Measurements from ENCODE around the gene POLR2L. TPM values are rescaled to one million over a fixed set of nuclear protein-coding genes. Genes with fewer than 3 reads are reported as not detected.

POLR2L gene
- total RNA-seq, 4 donors from 2014 or later = 71.4 to 189 (median 92.3) TPM

GRCh38 chr11:875769-876301 is 33.5 kb upstream of the POLR2L start:
- Histone ChIP-seq H3K4me1 (no peaks in the 10 kb centered on the region), H3K27ac (replicated peaks in 1 of 4) (no peak overlapping the region), H3K27me3 (no peaks in the 10 kb centered on the region), H3K36me3 (peaks cover 0 to 42% (median 28%) of the 10 kb centered on the region in 4 donors), H3K9me3 (no peaks in the 10 kb centered on the region), H3K4me3 (no peak overlapping the region)
- WGBS = 91% methylated on average over 21 of the region's 21 CpGs
- intact Hi-C loops (cut with DNase I) = no loop called here
- no peak for TF ChIP-seq EP300 (IDR thresholded peaks at IDR 0.05)
- TF ChIP-seq POLR2A (IDR thresholded peaks at IDR 0.05; ENCODE audit: low read depth) = no peak
- no peak for TF ChIP-seq POLR2AphosphoS5 (IDR thresholded peaks at IDR 0.05)
- no peak for TF ChIP-seq CTCF (IDR thresholded peaks at IDR 0.05)
- no peak for DNase-seq (ENCODE audit: extremely low spot score)

DNA sequence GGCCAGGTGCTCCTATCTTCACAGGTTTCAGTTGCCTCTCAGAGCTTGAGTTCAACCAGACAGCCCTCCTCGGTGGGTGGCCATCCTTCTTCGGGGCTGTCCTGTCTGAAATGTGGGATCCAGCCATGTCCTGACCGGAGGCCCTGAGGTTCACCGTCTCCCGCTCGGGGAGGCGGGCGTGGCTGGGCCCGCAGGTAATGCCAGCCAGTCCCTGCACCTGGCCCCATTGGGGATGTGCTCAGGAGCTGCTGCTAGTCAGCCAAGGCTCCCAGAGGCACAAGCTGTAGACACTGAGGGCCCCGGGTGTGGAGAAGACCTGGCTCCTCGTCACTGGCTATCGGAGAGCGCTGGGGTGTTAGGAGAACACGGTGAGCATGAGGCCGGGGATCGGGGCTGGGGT is 32.9 kb upstream of the POLR2L start:
- no peaks in the 10 kb centered on the region for H3K9me3 ChIP-seq
- peaks cover 0 to 37% (median 23%) of the 10 kb centered on the region in 4 donors for H3K36me3 ChIP-seq
- H3K27me3 ChIP-seq = no peaks in the 10 kb centered on the region
- WGBS = 96% methylated on average over 11 of the region's 16 CpGs
- no peaks in the 10 kb centered on the region for H3K4me1 ChIP-seq
- DNase-seq (ENCODE audit: extremely low spot score) = no peak
- intact Hi-C loops (cut with DNase I) = no loop called here
- no peak overlapping the region for H3K27ac ChIP-seq (replicated peaks in 1 of 4)
- TF ChIP-seq CTCF (IDR thresholded peaks at IDR 0.05) (no peak), POLR2A (IDR thresholded peaks at IDR 0.05; ENCODE audit: low read depth) (no peak), EP300 (IDR thresholded peaks at IDR 0.05) (no peak), POLR2AphosphoS5 (IDR thresholded peaks at IDR 0.05) (no peak)
- no peak overlapping the region for H3K4me3 ChIP-seq

DNA sequence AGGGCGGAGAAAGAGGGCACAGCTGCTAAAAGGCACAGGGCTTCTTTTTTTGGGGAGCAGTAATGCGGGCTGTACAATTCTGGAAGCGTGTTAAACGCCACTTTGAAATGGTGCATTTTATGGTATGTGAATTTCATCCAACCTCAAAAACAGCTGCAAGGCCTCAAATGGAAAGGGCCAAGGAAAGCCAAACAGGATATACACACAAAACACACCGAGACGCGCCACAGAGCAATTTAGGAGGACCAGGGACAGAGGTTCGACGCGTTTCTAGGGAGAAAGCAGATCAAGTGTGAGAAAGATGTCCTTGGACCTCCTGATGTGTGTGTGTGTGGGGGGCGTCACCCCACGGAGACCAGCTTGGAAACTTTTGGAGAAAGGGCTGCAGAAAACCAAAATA is 31.4 kb upstream of the POLR2L start:
- peaks cover 0 to 33% (median 23%) of the 10 kb centered on the region in 4 donors for H3K36me3 ChIP-seq
- TF ChIP-seq POLR2A (IDR thresholded peaks at IDR 0.05; ENCODE audit: low read depth) = no peak
- no peak for TF ChIP-seq CTCF (IDR thresholded peaks at IDR 0.05)
- H3K27me3 ChIP-seq = no peaks in the 10 kb centered on the region
- no peaks in the 10 kb centered on the region for H3K9me3 ChIP-seq
- intact Hi-C loops (cut with DNase I) = no loop called here
- H3K27ac ChIP-seq (replicated peaks in 1 of 4) = no peak overlapping the region
- no peaks in the 10 kb centered on the region for H3K4me1 ChIP-seq
- 64% methylated on average over 12 of the region's 12 CpGs for WGBS
- DNase-seq (ENCODE audit: extremely low spot score) = no peak
- no peak overlapping the region for H3K4me3 ChIP-seq

GRCh38 chr11:872799-873198 is 30.5 kb upstream of the POLR2L start:
- TF ChIP-seq POLR2AphosphoS5 (IDR thresholded peaks at IDR 0.05) (no peak), CTCF (IDR thresholded peaks at IDR 0.05) (no peak), EP300 (IDR thresholded peaks at IDR 0.05) (no peak), POLR2A (IDR thresholded peaks at IDR 0.05; ENCODE audit: low read depth) (no peak)
- Histone ChIP-seq H3K27me3 (no peaks in the 10 kb centered on the region), H3K4me3 (no peak overlapping the region), H3K27ac (replicated peaks in 1 of 4) (no peak overlapping the region), H3K36me3 (peaks cover 0 to 35% (median 24%) of the 10 kb centered on the region in 4 donors), H3K4me1 (no peaks in the 10 kb centered on the region), H3K9me3 (no peaks in the 10 kb centered on the region)
- DNase-seq (ENCODE audit: extremely low spot score) = no peak
- intact Hi-C loops (cut with DNase I) = no loop called here
- WGBS = 93% methylated on average over 9 of the region's 9 CpGs

- Histone ChIP-seq H3K27ac (replicated peaks in 1 of 4) (no peak overlapping the region), H3K36me3 (peaks cover 0 to 47% (median 29%) of the 10 kb centered on the region in 4 donors), H3K27me3 (no peaks in the 10 kb centered on the region), H3K4me3 (no peak overlapping the region), H3K9me3 (no peaks in the 10 kb centered on the region), H3K4me1 (no peaks in the 10 kb centered on the region)
- no peak for TF ChIP-seq POLR2AphosphoS5 (IDR thresholded peaks at IDR 0.05)
- no peak for TF ChIP-seq CTCF (IDR thresholded peaks at IDR 0.05)
- no peak for TF ChIP-seq EP300 (IDR thresholded peaks at IDR 0.05)
- TF ChIP-seq POLR2A (IDR thresholded peaks at IDR 0.05; ENCODE audit: low read depth) = no peak
- intact Hi-C loops (cut with DNase I) = no loop called here
- 76% methylated on average over 9 of the region's 9 CpGs for WGBS
- DNase-seq (ENCODE audit: extremely low spot score) = no peak
Observed at GRCh38 chr11:871472-871871, 29.1 kb upstream of the POLR2L start.
